Measurements from ENCODE around the gene TROAP.
"Not testable (repeated sequence)": the region's sequence is repeated elsewhere in the genome, so short reads cannot be mapped to it uniquely, and the experiment has no call there.

Gene TROAP

DNA sequence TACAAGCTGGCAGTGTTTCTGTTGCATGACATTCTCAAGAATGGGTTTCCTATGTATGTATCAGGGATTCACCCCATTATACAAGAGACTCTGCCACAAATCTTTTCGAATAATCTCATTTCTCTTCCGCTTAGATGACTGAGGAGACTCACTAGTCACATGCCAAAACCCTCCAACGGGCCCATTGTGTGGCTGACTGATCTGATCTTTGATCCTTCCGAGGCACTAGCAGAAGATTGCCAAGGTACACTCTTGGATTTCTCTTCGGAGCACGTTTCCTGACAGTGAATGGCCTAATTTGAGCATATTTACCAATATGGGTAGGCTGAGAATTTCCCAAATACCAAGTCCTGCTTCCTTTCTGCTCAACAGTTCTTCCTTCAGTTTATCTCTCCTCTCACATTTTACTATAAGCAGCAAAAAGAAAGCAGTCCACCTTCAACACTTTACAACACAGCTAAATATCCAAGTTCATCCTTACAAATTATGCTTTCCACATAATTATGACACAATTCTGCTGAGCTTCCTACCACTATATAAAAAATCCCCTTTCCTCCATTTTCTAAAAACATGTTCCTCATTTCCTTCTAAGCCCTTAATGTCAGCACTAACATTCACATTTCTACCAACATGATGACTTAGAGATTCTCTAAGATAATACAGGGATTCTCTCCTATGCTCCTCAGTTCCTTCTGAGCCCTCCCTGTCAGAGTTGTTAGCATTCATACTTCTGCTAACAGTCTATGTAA lies 17.1 kb upstream of the TROAP start:
- peaks cover 4% of the 10 kb centered on the region for H3K4me1 Mint-ChIP-seq (ENCODE audit: low read depth)
- no peaks in the 10 kb centered on the region for H3K9me3 Mint-ChIP-seq
- no peak overlapping the region for H3K27ac Mint-ChIP-seq
- H3K4me3 Mint-ChIP-seq: no peak overlapping the region
- peaks cover 44% of the 10 kb centered on the region for H3K27me3 Mint-ChIP-seq (ENCODE audit: low read depth)
- no peaks in the 10 kb centered on the region for H3K36me3 Mint-ChIP-seq (ENCODE audit: low read depth)

DNA sequence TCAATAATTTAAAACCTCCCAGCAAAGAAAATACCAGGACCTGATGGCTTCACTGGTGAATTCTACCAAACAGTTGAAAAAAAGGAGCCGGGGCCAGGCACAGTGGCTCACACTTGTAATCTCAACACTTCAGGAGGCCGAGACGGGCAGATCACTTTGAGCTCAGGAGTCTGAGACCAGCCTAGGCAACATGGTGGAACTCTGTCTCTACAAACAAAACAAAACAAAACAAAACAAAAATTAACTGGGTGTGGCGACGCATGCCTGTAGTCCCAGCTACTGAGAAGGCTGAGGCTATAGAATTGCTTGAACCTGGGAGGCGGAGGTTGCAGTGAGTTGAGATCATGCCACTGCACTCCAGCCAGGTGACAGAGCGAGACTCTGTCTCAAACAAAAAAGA lies 13.7 kb upstream of the TROAP start:
- peaks cover 35% of the 10 kb centered on the region for H3K27me3 Mint-ChIP-seq (ENCODE audit: low read depth)
- H3K9me3 Mint-ChIP-seq: no peaks in the 10 kb centered on the region
- H3K4me1 Mint-ChIP-seq (ENCODE audit: low read depth): no peaks in the 10 kb centered on the region
- H3K36me3 Mint-ChIP-seq (ENCODE audit: low read depth): no peaks in the 10 kb centered on the region
- H3K27ac Mint-ChIP-seq: no peak overlapping the region
- no peak overlapping the region for H3K4me3 Mint-ChIP-seq

GRCh38 chr12:49310451-49311000 lies 12.5 kb upstream of the TROAP start:
- H3K27ac Mint-ChIP-seq; H3K4me1 Mint-ChIP-seq (ENCODE audit: low read depth); H3K9me3 Mint-ChIP-seq; H3K36me3 Mint-ChIP-seq (ENCODE audit: low read depth); H3K4me3 Mint-ChIP-seq: not testable (repeated sequence)
- H3K27me3 Mint-ChIP-seq (ENCODE audit: low read depth): peaks cover 31% of the 10 kb centered on the region

- Mint-ChIP-seq H3K9me3 (no peaks in the 10 kb centered on the region), H3K4me1 (ENCODE audit: low read depth) (no peaks in the 10 kb centered on the region), H3K4me3 (no peak overlapping the region), H3K27ac (no peak overlapping the region), H3K27me3 (ENCODE audit: low read depth) (peaks cover 12% of the 10 kb centered on the region), H3K36me3 (ENCODE audit: low read depth) (no peaks in the 10 kb centered on the region)
Observed at GRCh38 chr12:49314811-49315210, 8.2 kb upstream of the TROAP start.

DNA sequence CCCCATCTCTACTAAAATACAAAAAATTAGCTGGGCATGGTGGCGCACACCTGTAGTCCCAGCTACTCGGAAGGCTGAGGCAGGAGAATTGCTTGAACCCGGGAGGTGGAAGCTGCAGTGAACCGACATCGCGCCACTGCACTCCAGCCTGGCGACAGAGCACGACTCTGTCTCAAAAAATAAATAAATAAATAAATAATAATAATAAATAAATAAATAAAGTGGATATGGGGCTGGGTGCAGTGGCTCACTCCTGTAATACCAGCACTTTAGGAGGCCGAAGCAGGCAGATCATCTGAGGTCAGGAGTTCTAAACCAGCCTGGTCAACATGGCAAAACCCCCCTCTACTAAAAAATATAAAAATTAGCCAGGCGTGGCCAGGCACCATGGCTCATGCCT lies 5.9 kb upstream of the TROAP start:
- not testable (repeated sequence) for H3K36me3 Mint-ChIP-seq (ENCODE audit: low read depth); H3K9me3 Mint-ChIP-seq; H3K27me3 Mint-ChIP-seq (ENCODE audit: low read depth); H3K27ac Mint-ChIP-seq; H3K4me3 Mint-ChIP-seq
- peaks cover 11% of the 10 kb centered on the region for H3K4me1 Mint-ChIP-seq (ENCODE audit: low read depth)

DNA sequence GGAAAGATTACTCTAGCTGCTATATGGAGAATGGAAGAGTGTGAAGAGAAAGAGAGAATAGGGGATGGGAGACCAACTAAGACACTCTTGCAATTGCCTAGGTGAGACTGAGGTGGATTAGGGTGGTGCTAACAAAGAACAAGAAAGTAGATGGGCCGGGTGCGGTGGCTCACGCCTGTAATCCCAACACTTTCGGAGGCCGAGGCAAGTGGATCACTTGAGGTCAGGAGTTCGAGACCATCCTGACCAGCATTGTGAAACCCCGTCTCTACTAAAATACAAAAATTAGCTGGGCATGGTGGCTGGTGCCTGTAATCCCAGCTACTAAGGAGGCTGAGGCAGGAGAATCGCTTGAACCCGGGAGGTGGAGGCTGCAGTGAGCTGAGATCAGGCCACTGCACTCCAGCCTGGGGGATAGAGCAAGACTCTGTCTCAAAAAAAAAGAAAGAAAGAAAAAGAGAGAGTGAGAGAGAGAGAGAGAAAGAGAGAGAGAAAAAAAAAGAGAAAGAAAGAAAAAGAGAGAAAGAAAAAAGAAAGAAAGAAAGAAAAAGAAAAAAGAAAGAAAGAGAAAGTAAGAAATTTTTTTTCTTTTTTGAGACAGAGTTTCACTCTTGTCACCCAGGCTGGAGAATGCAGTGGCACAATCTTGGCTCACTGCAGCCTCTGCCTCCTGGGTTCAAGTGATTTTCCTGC lies 2.5 kb upstream of the TROAP start:
- not testable (repeated sequence) for H3K36me3 Mint-ChIP-seq (ENCODE audit: low read depth); H3K9me3 Mint-ChIP-seq; H3K27me3 Mint-ChIP-seq (ENCODE audit: low read depth)
- Mint-ChIP-seq H3K4me1 (ENCODE audit: low read depth) (peaks cover 25% of the 10 kb centered on the region), H3K27ac (peak overlapping the region; percentile 44), H3K4me3 (peak overlapping the region; percentile 45)

- Mint-ChIP-seq H3K9me3 (no peaks in the 10 kb centered on the region), H3K27me3 (ENCODE audit: low read depth) (peaks cover 3% of the 10 kb centered on the region), H3K4me3 (peak overlapping the region; percentile 94), H3K27ac (peak overlapping the region; percentile 87), H3K4me1 (ENCODE audit: low read depth) (peaks cover 28% of the 10 kb centered on the region), H3K36me3 (ENCODE audit: low read depth) (peaks cover 6% of the 10 kb centered on the region)
Observed at GRCh38 chr12:49322367-49322707, 718 bp upstream of the TROAP start.

GRCh38 chr12:49323524-49324097 lies 556 bp downstream of the TROAP start:
- H3K4me3 Mint-ChIP-seq: peak overlapping the region; percentile 94
- H3K27ac Mint-ChIP-seq: peak overlapping the region; percentile 87
- H3K27me3 Mint-ChIP-seq (ENCODE audit: low read depth): no peaks in the 10 kb centered on the region
- no peaks in the 10 kb centered on the region for H3K9me3 Mint-ChIP-seq
- H3K36me3 Mint-ChIP-seq (ENCODE audit: low read depth): peaks cover 11% of the 10 kb centered on the region
- H3K4me1 Mint-ChIP-seq (ENCODE audit: low read depth): peaks cover 28% of the 10 kb centered on the region

GRCh38 chr12:49325606-49326005 lies 2.6 kb downstream of the TROAP start:
- Mint-ChIP-seq H3K36me3 (ENCODE audit: low read depth) (peaks cover 19% of the 10 kb centered on the region), H3K27ac (no peak overlapping the region), H3K4me1 (ENCODE audit: low read depth) (peaks cover 25% of the 10 kb centered on the region), H3K4me3 (no peak overlapping the region), H3K27me3 (ENCODE audit: low read depth) (no peaks in the 10 kb centered on the region), H3K9me3 (no peaks in the 10 kb centered on the region)

DNA sequence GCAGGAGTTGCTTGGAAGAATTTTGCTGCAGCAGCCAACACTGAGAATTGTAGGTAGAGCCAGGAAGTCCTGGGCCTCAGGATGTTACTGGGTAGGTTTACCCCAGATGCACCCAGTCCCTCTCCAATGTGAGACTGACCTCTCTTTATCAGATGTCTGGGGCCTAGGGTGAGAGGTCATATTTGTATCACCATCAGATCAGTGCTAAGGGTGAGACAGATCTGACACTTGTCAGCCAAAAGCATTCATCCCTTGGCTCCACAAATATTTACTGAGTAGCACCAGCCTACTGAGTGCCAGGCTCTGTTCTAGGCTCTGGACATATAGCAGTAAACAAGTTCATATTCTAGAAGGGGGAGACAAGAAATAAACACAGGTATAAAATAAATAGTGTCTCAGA lies 4.3 kb downstream of the TROAP start:
- H3K9me3 Mint-ChIP-seq: no peaks in the 10 kb centered on the region
- H3K4me1 Mint-ChIP-seq (ENCODE audit: low read depth): peaks cover 15% of the 10 kb centered on the region
- peaks cover 34% of the 10 kb centered on the region for H3K36me3 Mint-ChIP-seq (ENCODE audit: low read depth)
- H3K27ac Mint-ChIP-seq: no peak overlapping the region
- H3K4me3 Mint-ChIP-seq: no peak overlapping the region
- peaks cover 9% of the 10 kb centered on the region for H3K27me3 Mint-ChIP-seq (ENCODE audit: low read depth)

DNA sequence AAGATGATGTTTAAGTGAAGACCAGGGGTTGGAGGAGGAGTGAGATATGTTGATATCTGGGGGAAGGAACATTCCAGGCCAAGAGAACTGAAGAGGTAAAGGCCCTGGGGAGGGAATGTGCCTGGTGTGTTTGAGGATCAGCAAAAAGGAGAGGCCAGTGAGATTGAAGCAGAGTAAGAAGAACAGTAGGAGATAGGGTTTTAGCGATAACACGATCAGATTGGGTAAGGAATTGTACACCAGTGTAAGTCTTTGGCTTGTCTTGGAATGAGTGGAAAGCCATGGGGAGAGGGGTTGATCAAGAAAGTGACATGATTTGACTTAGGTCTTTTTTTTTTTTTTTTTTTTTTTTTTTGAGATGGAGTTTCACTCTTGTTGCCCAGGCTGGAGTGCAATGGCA lies 4.8 kb downstream of the TROAP start:
- H3K9me3 Mint-ChIP-seq: no peaks in the 10 kb centered on the region
- H3K27me3 Mint-ChIP-seq (ENCODE audit: low read depth): peaks cover 14% of the 10 kb centered on the region
- peaks cover 34% of the 10 kb centered on the region for H3K36me3 Mint-ChIP-seq (ENCODE audit: low read depth)
- peaks cover 14% of the 10 kb centered on the region for H3K4me1 Mint-ChIP-seq (ENCODE audit: low read depth)
- no peak overlapping the region for H3K27ac Mint-ChIP-seq
- no peak overlapping the region for H3K4me3 Mint-ChIP-seq

DNA sequence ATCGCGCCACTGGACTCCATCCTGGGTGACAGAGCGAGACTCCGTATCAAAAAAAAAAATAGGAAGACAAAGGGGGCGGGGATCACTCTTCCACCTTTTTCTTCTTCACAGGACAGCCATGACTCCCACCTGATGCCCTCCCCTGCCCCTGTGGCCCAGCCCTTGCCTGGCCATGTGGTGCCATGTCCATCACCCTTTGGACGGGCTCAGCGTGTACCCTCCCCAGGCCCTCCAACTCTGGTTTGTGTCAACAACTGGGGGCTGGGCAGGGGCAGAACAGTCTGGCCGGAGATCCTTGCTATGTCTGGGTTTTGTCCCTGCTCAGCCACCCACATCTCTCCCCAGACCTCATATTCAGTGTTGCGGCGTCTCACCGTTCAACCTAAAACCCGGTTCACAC lies 5.8 kb downstream of the TROAP start:
- no peak overlapping the region for H3K4me3 Mint-ChIP-seq
- no peaks in the 10 kb centered on the region for H3K9me3 Mint-ChIP-seq
- no peak overlapping the region for H3K27ac Mint-ChIP-seq
- H3K36me3 Mint-ChIP-seq (ENCODE audit: low read depth): peaks cover 32% of the 10 kb centered on the region
- H3K4me1 Mint-ChIP-seq (ENCODE audit: low read depth): peaks cover 9% of the 10 kb centered on the region
- H3K27me3 Mint-ChIP-seq (ENCODE audit: low read depth): peaks cover 23% of the 10 kb centered on the region

- Mint-ChIP-seq H3K36me3 (ENCODE audit: low read depth) (peaks cover 35% of the 10 kb centered on the region), H3K9me3 (no peaks in the 10 kb centered on the region), H3K4me1 (ENCODE audit: low read depth) (peaks cover 8% of the 10 kb centered on the region), H3K27ac (no peak overlapping the region), H3K4me3 (no peak overlapping the region), H3K27me3 (ENCODE audit: low read depth) (peaks cover 36% of the 10 kb centered on the region)
Observed at GRCh38 chr12:49330032-49330619, 7.1 kb downstream of the TROAP start.

- Mint-ChIP-seq H3K36me3 (ENCODE audit: low read depth) (peaks cover 35% of the 10 kb centered on the region), H3K4me1 (ENCODE audit: low read depth) (peaks cover 12% of the 10 kb centered on the region), H3K9me3 (no peaks in the 10 kb centered on the region), H3K4me3 (no peak overlapping the region), H3K27me3 (ENCODE audit: low read depth) (peaks cover 43% of the 10 kb centered on the region), H3K27ac (no peak overlapping the region)
Observed at GRCh38 chr12:49330631-49331379, 7.8 kb downstream of the TROAP start.

Measured in T-helper 1 cell treated with Interleukin-12 subunit alpha and Interleukin-12 subunit beta and Interleukin-4 antibody, amounts not matched to agents 30 μg/mL and 1 μg/mL, for 36 hours (primary cell).